ENCODE measurements around the gene TWNK.

TWNK gene

GRCh38 chr10:101005869-101006567, 18.7 kb downstream of the TWNK start:
- TF ChIP-seq CTCF (IDR thresholded peaks at IDR 0.05; ENCODE audit: control insufficient read depth, extremely low read depth, insufficient read depth), result no peak
- no peak for DNase-seq (ENCODE audit: low read depth)

GRCh38 chr10:101006593-101007098, 19.3 kb downstream of the TWNK start:
- DNase-seq (ENCODE audit: low read depth), result no peak
- no peak overlapping the region for H3K4me3 ChIP-seq (ENCODE audit: low read depth, low read length)
- TF ChIP-seq CTCF (IDR thresholded peaks at IDR 0.05; ENCODE audit: control insufficient read depth, extremely low read depth, insufficient read depth), result no peak

More at GRCh38 chr10:101005869-101006567, 18.7 kb downstream of the TWNK start:
- no peak overlapping the region for H3K4me3 ChIP-seq (ENCODE audit: low read depth, low read length)

GRCh38 chr10:101007099-101007711, 19.9 kb downstream of the TWNK start:
- no peak for TF ChIP-seq CTCF (IDR thresholded peaks at IDR 0.05; ENCODE audit: control insufficient read depth, extremely low read depth, insufficient read depth)
- no peak for DNase-seq (ENCODE audit: low read depth)
- no peak overlapping the region for H3K4me3 ChIP-seq (ENCODE audit: low read depth, low read length)

- DNase-seq (ENCODE audit: low read depth), result no peak
- TF ChIP-seq CTCF (IDR thresholded peaks at IDR 0.05; ENCODE audit: control insufficient read depth, extremely low read depth, insufficient read depth), result no peak
- no peak overlapping the region for H3K4me3 ChIP-seq (ENCODE audit: low read depth, low read length)
Observed at GRCh38 chr10:101007915-101008822, 20.8 kb downstream of the TWNK start.

GRCh38 chr10:101008823-101009423, 21.6 kb downstream of the TWNK start:
- no peak for TF ChIP-seq CTCF (IDR thresholded peaks at IDR 0.05; ENCODE audit: control insufficient read depth, extremely low read depth, insufficient read depth)
- no peak overlapping the region for H3K4me3 ChIP-seq (ENCODE audit: low read depth, low read length)
- no peak for DNase-seq (ENCODE audit: low read depth)

GRCh38 chr10:101010329-101010728, 23.0 kb downstream of the TWNK start:
- no peak for DNase-seq (ENCODE audit: low read depth)
- TF ChIP-seq CTCF (IDR thresholded peaks at IDR 0.05; ENCODE audit: control insufficient read depth, extremely low read depth, insufficient read depth), result no peak

More at GRCh38 chr10:101010329-101010728, 23.0 kb downstream of the TWNK start:
- H3K4me3 ChIP-seq (ENCODE audit: low read depth, low read length), result no peak overlapping the region
